SH-SY5Y (cell line): ENCODE results near the gene KCNG2.

Experiments
- GATA2 ChIP-seq: IDR thresholded peaks from 2 replicates; pipeline ENCODE4 v1.6.1; 2011; ENCODE audit warnings: mild to moderate bottlenecking, low read depth, low read length
- GATA3 ChIP-seq: IDR thresholded peaks from 2 replicates; pipeline ENCODE4 v1.6.1; 2011; ENCODE audit warnings: low read depth, mild to moderate bottlenecking, low read length, moderate library complexity

DNA sequence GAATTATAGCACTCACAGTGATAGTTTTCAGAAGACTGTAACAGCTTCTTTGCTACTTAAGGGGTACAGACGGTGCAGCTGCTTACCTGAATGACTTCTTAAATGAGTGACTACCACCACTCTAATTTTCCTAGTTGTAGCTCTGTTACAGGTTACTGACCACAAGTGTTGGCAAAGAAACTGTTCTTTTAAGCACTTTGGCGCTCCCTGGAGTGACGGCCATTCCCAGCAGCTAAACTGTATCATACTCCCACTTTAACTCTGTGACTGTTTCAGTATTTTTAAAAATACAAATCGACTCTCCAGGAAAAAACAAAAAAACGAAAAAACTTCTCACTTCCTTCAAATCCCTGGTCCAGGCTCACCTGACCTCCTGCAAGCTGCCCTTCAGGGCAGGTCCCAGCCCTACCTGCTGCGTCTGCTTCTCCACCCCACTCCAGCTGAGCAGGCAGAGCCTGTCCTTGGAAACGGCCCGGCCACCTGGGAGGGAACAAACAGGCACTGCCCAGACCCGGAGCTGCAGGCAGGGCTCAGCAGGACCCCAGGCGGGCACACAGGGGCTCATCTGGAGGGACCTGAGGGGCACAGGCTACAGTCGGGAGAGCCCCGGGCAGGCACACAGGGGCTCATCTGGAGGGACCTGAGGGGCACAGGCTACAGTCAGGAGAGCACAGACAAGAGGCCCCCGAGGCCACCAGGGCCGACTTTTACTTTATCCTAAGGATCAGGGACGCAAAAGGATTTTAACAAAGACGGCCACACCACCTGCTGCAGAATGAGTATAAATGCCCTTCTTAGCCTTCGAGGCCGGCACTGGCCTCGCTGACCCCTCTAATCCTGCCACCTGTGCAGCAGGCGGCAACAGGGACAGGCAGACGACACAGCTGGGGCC is 129.2 kb downstream of the KCNG2 start:
- TF ChIP-seq GATA3, result no peak
- TF ChIP-seq GATA2, result no peak
